ENCODE data around the gene FBXO45. TPM values are rescaled to one million over a fixed set of nuclear protein-coding genes. Genes with fewer than 3 reads are reported as not detected.
"Not testable (repeated sequence)": the region's sequence is repeated elsewhere in the genome, so short reads cannot be mapped to it uniquely, and the experiment has no call there.

Gene FBXO45
- total RNA-seq, 1 donor from 2014 or later = 15.6 TPM

- Mint-ChIP-seq H3K9me3 (ENCODE audit: unreplicated experiment) (peaks cover 4% of the 10 kb centered on the region), H3K4me3 (ENCODE audit: unreplicated experiment) (no peak overlapping the region)
These were observed 3.9 kb downstream of the FBXO45 start for GRCh38 chr3:196572389-196572788.

GRCh38 chr3:196585044-196585757 is 16.7 kb downstream of the FBXO45 start:
- no peak for DNase-seq
- no peaks in the 10 kb centered on the region for H3K4me1 Mint-ChIP-seq (ENCODE audit: low read depth, unreplicated experiment)
- H3K36me3 Mint-ChIP-seq (ENCODE audit: unreplicated experiment) = no peaks in the 10 kb centered on the region
- H3K27ac Mint-ChIP-seq (ENCODE audit: unreplicated experiment) = no peak overlapping the region
- no peaks in the 10 kb centered on the region for H3K9me3 Mint-ChIP-seq (ENCODE audit: unreplicated experiment)
- no peak overlapping the region for H3K4me3 Mint-ChIP-seq (ENCODE audit: unreplicated experiment)
- H3K27me3 Mint-ChIP-seq (ENCODE audit: unreplicated experiment) = no peaks in the 10 kb centered on the region
- no peak for TF ChIP-seq CTCF (IDR thresholded peaks at IDR 0.05; ENCODE audit: partially characterized antibody, unreplicated experiment)

More at GRCh38 chr3:196572389-196572788, 3.9 kb downstream of the FBXO45 start:
- no peak for DNase-seq
- Mint-ChIP-seq H3K36me3 (ENCODE audit: unreplicated experiment) (peaks cover 5% of the 10 kb centered on the region), H3K4me1 (ENCODE audit: low read depth, unreplicated experiment) (peaks cover 7% of the 10 kb centered on the region), H3K27me3 (ENCODE audit: unreplicated experiment) (peaks cover 4% of the 10 kb centered on the region), H3K27ac (ENCODE audit: unreplicated experiment) (no peak overlapping the region)
- TF ChIP-seq CTCF (IDR thresholded peaks at IDR 0.05; ENCODE audit: partially characterized antibody, unreplicated experiment) = no peak

GRCh38 chr3:196590279-196590678 is 21.8 kb downstream of the FBXO45 start:
- Mint-ChIP-seq H3K4me3 (ENCODE audit: unreplicated experiment) (no peak overlapping the region), H3K9me3 (ENCODE audit: unreplicated experiment) (no peaks in the 10 kb centered on the region), H3K27ac (ENCODE audit: unreplicated experiment) (no peak overlapping the region), H3K4me1 (ENCODE audit: low read depth, unreplicated experiment) (no peaks in the 10 kb centered on the region), H3K36me3 (ENCODE audit: unreplicated experiment) (no peaks in the 10 kb centered on the region), H3K27me3 (ENCODE audit: unreplicated experiment) (peaks cover 3% of the 10 kb centered on the region)
- no peak for DNase-seq
- no peak for TF ChIP-seq CTCF (IDR thresholded peaks at IDR 0.05; ENCODE audit: partially characterized antibody, unreplicated experiment)

GRCh38 chr3:196596355-196596754 is 27.9 kb downstream of the FBXO45 start:
- TF ChIP-seq CTCF (IDR thresholded peaks at IDR 0.05; ENCODE audit: partially characterized antibody, unreplicated experiment) = no peak
- no peaks in the 10 kb centered on the region for H3K36me3 Mint-ChIP-seq (ENCODE audit: unreplicated experiment)
- H3K27me3 Mint-ChIP-seq (ENCODE audit: unreplicated experiment) = peaks cover 7% of the 10 kb centered on the region
- H3K27ac Mint-ChIP-seq (ENCODE audit: unreplicated experiment) = no peak overlapping the region
- no peak overlapping the region for H3K4me3 Mint-ChIP-seq (ENCODE audit: unreplicated experiment)
- H3K4me1 Mint-ChIP-seq (ENCODE audit: low read depth, unreplicated experiment) = no peaks in the 10 kb centered on the region
- H3K9me3 Mint-ChIP-seq (ENCODE audit: unreplicated experiment) = no peaks in the 10 kb centered on the region
- no peak for DNase-seq

- H3K36me3 Mint-ChIP-seq (ENCODE audit: unreplicated experiment); H3K27me3 Mint-ChIP-seq (ENCODE audit: unreplicated experiment); DNase-seq; H3K9me3 Mint-ChIP-seq (ENCODE audit: unreplicated experiment); H3K27ac Mint-ChIP-seq (ENCODE audit: unreplicated experiment); H3K4me1 Mint-ChIP-seq (ENCODE audit: low read depth, unreplicated experiment); H3K4me3 Mint-ChIP-seq (ENCODE audit: unreplicated experiment): not testable (repeated sequence)
These were observed 29.7 kb downstream of the FBXO45 start for GRCh38 chr3:196597971-196598733.
